ENCODE measurements around the gene FSCN2.

Gene FSCN2

DNA sequence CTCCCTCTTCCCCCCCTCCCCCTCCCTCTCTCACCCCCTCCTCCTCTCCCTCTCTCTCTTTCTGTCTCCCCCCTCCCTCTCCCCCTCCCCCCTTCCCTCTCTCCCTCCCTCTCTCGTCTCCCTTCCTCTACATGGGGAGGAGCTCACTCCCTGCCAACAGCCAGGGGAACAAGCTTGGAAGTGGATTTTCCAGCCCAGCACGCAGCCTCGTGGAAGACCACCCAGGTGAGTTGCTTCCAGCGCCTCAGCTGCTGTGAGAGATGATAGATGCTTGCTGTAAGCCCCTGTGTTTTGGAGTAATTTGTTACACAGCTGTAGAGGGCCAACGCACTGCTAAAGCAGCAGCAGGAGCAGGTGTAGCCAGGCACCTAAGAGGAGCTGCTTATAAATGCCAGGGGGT is 36.4 kb upstream of the FSCN2 start:
- no peak for FAIRE-seq

DNA sequence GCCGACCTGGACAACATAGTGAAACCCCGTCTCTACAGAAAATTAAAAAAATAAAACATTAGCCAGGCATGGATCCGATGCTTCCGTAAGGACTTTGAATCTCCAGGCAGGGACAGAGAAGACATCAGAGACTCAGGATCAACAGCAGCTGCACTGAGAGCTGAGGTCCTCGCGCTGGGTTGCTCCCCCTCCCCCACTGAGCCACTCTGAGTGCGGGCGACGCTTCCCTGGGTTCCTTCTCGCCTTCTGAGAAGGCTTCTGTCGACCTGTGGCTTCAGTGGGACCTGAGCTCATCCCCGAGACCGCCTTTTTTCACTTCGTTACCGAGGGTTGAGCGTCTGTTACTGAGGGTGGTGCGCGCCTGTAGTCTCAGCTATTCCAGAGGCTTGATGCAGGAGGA is 36.0 kb upstream of the FSCN2 start:
- no peak for FAIRE-seq

DNA sequence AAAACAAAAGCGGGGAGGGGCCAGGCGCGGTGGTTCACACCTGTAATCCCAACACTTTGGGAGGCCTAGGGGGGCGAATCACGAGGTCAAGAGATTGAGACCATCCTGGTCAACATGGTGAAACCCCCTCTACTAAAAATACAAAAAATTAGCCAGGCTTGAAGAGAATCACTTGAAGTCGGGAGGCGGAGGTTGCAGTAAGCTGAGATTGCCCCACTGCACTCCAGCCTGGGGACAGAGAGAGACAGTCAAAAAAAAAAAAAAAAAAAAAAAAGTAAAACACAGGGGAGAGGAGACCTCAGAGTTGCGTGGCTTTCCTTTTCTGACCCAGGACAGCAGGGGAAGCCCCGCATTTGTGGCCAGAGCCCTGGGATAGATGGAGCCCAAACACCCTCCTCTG is 35.5 kb upstream of the FSCN2 start:
- no peak for FAIRE-seq

DNA sequence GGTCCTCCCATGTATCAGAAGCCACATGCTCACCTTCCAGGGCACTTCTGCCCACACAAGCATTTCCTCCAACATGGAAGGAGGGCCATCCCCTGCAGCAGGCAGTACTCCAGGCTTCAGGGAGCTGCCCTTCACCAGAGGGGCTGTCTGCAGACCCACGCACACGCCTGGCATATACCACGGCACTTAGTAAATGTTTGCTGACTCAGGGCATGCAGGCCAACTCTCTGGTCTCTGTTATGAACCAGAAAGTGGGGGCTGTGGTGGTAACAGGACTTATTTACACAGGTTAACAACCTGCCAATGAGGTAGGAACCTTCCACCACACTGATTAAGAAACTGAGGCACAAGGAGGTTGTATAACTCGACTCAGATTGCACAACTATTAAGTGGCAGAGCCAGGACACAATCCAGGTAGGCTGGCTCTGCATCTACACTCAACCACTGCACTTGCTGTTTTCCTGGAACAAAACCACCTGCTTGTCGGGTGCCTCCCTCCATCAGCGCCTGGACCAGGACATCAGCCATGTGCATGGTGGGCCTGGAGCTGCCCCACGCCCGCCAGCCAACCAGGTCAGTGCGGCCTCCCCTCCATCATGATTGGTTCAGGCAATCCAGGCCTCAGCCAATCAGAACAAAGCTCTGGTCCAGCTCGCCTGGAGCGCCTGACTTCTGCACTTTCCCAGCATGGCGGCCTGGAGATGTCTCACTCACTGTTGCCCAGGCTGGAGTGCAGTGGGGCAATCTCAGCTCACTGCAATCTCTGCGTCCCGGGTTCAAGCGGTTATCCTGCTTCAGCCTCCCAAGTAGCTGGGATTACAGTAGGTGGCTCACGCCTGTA is 34.8 kb upstream of the FSCN2 start:
- FAIRE-seq, result no peak

DNA sequence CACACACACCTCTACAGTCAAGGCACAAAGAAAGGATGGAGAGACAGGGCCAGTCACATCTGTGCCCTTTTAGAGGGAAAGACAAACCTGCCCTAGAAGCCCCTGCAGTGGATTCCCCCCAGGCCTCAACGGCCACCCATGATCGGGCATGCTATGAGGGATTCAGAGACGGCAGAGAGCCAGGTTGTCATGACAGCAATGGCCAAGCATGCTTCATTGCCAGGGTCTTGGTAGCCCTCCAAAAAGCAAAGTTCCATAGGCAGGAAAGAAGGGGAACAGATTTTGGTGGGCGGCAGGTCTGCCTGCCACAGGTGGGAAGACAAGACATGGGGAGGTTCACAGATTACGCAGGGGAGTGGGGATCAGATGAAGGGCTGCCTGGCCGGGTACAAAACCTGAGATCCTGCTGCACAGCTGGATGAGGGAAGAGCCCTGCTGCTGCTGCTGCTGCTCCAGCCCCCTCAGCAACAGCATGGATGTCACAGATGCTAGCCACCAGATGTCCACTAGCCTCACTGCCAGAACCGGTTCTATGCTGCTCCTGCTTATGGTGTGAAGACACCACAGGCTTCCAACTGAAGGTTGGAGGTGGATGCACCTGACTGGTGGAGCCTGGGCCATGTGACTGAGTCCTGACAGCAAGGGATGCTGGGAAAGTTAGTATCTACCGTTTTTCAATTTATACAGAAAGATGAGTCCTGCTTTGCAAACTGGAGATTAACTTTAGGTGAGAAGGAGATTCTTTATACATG is 33.4 kb upstream of the FSCN2 start:
- no peak for FAIRE-seq

DNA sequence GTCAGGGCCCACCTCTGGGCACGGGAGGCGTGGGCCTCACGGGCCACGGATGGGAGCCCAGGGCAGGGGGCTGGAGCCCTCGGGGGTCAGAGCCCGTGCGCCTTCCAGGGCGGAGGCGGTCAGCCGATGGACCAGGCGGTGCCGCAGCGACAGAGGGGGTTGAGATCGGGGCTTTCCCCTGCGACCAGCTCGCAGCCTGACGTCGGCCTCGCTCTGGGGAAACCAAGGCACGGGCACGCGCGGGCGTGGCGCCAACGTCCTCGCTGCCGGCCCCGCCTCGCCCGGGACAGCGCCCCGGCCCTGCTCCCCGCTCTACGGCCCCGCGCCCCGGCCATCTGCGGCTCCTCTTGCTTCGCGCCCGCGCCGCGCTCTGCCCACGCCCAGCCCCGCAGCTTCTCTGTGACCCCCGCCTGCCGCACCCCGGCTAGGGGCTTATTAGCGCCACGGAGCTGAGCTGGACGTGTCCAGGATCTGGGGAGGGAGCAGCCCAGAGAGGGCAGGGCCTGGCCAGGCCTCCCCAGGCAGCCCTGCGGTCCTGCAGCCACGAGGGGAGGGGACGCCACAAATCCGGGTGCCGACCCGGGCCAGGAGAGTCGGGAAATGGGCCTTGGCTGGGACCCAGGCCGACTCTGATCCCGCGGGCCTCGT is 29.1 kb upstream of the FSCN2 start:
- no peak for FAIRE-seq

DNA sequence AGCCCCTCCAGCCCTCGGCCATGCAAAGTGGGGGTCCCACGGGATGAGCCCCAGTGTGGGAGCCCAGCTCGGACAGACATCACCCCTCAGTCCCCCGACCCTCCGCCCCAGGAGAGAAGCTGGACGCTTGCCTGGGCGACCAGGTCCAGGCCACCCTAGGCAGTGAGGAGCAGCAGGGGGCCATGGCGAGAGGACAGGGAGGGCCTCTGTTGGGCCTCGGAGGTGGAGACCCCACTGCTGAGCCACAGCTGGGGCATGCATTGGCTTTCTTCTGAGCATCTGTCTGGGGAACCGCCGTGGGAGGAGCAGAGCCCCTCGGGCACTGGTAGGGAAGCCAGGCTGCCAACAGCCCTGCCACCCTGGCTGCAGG is 28.6 kb upstream of the FSCN2 start:
- no peak for FAIRE-seq

DNA sequence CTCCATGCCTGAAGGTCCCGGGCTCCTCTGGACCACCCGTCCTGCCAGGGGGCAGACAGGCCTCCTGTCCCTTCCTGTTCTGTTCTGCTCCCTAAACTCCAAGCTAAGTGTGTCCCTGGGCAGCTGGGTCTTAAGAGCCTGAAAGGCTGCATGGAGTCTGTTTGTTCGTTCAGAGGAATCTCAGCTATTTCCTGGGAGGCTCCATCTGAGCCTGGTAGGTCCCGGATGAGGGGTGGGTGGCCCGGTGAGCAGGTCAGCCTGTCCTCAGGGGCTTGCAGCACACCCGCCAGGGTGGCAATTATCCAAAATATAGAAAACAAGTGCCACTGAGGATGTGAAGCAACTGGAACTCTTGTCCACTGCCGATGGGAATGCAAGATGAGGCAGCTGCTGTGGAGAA is 28.1 kb upstream of the FSCN2 start:
- no peak for FAIRE-seq

DNA sequence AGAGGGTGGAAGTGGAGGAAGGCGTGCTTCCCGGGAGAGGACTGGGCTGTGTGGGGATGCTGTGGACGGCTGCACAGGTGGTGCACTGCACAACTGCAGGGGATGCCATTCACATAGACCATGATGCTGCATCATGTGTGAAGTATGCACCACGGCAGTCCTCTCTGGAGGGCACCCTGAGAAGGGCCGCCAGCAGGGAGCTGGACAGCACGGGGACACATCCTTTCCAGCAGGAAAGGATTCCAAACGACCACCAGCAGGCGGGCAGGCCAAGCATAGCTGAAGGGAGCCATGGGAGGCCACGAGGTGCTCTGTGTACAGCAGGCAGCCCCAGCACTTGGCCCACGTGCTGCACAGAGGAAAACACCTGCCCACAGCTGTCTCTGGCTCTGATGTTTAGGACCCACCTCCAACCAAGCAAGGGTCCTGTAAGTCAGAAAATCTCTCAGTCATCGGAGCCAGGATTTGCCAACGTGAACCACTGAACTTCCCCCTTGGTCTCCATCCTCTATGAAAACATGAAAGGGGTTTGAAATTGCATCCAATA is 25.6 kb upstream of the FSCN2 start:
- FAIRE-seq, result no peak

DNA sequence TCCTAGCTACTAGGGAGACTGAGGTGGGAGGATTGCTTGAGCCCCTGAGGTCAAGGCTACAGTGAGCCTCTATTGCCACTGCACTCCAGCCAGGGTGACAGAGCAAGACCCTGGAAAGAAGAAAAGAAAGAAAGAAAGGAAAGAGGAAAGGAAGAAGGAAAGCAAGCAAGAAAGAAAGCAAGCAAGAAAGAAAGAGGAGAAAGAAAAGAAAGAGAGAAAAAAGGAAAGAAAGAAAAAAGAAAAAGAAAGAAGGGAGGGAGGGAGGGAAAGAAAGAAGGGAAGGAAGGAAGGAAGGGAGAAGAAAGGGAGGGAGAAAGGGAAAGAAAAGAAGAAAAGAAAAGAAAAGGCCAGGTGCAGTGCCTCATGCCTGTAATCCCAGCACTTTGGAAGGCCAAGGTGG is 24.6 kb upstream of the FSCN2 start:
- no peak for FAIRE-seq

DNA sequence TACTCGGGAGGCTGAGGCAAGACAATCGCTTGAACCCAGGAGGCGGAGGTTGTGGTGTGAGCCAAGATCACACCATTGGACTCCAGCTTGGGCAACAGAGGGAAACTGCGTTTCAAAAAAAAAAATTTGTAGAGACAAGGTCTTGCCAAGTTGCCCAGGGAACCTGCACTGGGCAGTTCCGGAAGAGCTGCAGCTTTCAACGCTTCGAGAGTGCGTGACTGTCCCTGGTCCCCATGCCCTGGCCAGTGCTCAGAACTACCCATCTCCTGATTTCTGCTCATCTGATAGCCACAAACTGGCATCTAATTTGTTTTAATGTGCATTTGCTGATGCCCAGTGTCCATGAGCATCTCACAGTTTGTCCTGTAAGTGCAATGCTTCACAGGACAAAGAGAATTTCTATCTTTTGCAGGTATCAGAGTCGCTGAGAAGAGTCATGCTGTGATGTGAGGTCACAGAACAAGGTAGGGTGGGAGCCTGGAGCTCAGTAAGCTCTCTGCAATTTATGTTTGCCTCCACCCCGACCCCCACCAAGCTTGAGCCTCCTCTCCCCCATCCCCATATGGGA is 19.5 kb upstream of the FSCN2 start:
- no peak for FAIRE-seq

DNA sequence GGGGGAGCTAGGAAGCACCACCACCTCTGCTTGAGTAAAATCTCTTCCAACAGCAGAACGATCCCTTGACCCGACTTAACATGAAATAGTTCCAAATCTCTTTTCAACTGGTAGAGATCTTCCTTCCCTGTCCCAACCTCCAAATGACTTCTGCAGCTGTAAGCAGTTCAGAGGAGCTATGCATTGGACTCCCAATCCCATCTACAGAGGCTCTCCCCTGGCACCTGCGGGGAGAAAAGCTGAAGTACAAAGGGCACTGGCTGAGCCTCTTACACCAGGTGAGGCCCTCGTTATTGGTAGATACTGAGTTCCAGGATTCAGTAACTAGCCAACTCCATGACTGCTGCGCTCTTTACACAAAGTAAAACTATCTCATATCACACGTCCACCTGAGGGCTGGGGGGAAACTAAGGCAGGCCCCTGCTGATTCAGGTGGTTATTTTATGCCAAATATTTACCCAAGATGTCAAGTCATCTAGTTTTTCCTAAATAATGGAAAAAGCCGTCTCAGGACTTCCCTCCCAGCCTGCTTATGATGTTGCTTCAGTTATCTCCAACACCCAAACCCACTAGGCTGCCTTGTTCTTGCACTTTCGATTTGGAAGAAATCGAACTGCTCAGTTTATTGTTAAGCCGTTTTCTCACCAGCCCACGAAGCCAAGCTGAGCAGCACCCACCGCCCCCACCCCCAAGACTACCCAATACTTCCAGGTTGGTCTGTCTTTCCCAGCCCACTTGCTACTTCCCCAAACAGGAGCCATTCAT is 18.8 kb upstream of the FSCN2 start:
- FAIRE-seq, result no peak

DNA sequence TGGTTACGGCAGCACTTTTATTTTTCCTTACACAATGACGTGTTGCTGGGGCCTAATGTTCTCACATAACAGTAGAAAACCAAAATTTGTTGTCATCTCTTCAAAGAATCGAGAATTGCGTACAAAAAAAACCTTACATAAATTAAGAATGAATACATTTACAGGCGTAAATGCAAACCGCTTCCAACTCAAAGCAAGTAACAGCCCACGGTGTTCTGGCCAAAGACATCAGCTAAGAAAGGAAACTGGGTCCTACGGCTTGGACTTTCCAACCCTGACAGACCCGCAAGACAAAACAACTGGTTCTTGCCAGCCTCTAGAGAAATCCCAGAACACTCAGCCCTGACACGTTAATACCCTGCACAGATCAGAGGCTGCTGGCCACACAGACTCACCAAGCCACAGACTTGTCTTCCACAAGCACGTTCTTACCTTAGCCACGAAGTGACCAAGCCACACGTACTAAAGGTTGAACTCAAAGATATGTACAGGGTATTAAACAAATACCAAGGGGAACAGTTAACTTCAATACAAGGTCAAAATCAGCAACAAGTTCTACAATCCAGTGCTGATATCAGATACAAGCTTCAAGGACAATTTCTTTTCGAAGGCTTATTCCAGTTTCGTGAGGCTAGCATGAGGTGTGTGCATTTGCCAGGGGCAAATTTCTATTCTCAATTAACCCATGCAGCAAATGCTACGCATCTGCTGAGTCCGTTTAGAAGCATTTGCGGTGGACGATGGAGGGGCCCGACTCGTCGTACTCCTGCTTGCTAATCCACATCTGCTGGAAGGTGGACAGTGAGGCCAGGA is 18.0 kb upstream of the FSCN2 start:
- FAIRE-seq, result no peak

DNA sequence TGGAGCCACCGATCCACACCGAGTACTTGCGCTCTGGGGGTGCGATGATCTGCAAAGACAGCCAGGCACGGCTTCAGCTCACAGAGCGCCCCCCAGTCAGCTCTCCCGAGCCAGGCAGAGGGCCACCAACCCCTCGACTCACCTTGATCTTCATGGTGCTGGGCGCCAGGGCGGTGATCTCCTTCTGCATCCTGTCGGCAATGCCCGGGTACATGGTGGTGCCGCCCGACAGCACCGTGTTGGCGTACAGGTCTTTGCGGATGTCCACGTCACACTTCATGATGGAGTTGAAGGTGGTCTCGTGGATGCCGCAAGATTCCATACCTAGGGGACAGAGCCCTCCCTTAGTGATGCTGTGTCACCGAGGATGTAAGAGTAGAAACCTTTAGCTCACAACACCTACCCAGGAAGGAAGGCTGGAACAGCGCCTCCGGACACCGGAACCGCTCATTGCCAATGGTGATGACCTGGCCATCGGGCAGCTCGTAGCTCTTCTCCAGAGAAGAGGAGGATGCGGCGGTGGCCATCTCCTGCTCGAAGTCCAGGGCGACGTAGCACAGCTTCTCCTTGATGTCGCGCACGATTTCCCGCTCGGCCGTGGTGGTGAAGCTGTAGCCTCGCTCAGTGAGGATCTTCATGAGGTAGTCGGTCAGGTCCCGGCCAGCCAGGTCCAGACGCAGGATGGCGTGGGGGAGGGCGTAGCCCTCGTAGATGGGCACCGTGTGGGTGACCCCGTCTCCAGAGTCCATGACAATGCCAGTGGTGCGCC is 17.2 kb upstream of the FSCN2 start:
- FAIRE-seq, result no peak

DNA sequence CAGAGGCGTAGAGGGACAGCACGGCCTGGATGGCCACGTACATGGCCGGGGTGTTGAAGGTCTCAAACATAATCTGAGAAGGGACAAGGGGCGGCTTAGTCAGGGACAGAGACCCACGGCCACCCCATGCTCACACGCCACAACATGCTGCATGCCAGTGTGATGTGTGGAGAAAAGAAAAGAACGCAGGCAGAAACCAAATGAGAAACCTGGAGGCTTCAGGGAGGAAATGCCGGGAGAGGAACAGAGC is 16.7 kb upstream of the FSCN2 start:
- FAIRE-seq, result no peak

DNA sequence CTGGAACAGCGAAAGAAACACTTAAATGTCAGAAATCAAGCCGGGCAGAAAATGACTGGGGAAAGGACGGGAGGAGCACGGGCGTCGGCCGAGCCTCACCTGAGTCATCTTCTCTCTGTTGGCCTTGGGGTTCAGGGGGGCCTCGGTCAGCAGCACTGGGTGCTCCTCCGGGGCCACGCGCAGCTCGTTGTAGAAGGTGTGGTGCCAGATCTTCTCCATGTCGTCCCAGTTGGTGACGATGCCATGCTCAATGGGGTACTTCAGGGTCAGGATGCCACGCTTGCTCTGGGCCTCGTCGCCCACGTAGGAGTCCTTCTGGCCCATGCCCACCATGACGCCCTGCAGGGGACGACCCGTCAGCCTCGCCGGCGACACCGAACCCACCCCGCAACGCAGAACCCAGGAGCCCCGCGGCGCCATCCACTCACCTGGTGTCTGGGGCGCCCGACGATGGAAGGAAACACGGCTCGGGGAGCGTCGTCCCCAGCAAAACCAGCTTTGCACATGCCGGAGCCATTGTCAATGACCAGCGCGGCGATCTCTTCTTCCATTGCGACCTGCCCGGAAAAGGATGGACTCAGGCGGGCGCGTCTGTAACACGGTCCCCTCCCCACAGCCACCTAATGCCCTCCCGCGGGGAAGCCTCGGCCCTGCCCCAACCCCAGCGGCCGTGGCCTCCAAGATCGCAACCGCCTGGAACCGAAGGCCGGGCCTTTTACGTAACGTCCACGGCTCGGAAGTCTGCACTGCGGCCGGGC is 16.2 kb upstream of the FSCN2 start:
- FAIRE-seq, result no peak

DNA sequence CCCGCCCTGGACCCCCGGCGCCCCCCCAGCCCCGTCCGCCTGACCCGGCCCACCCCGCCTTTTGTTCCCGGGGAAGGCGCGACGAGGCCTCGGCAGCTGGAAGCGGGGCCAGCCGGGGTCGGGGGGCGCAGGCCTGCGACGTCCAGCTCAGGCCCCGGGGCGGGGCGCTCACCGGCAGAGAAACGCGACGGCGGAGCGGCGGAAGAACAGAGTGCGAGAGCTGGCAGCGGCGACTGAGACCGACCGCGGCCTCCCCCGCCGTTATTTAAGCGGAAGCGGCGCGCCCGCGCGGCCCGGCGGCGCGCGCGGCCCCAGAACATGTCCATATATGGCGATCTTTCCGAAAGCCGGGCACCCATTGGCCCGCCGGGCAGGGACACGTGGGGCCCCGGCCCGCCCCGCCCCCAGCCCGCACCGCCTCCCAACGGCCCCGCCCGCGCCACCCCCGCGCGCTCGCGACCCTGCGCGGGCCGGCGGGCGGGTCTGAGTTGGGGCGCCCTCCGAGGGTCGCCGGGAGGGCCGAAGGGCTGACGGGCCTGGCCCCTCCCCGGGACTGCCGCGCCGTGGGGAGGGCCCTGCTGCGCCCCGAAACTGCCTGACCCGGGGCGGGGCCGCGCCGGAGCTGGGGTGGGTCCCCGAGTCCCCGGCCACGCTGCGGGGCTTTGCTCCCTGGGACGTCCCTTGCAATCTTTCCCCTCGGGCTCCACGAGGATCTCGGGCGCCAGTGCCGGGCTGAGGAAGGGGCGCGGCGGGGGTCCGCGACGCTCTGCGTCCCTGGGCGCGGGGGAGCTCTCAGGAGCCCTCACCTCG is 15.4 kb upstream of the FSCN2 start, which contains the start of gene ACTG1:
TSS of gene ACTG1 (minus strand) at position 238 of the 810 bp plus-strand sequence. CDS start 445 bp downstream, outside the sequence.
- no peak for FAIRE-seq

DNA sequence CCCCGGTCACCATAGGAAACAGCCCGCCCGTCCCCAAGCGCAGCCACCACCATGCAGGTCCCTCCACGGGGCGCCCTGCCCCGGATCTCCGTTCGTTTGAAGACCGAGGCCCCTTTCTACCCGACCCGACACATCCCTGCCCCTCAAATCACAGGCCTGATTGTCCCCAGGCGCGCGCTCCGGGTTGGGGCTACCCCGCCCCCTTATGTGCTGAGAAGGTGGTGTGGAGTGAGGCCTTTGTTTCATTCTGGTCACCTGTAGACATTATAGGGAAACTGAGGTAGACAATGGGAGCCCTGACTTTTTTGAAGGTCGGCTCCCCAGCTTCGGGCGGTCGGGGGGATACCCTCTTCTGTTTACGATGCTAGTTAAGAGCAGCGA is 14.8 kb upstream of the FSCN2 start:
- no peak for FAIRE-seq

Data from endometrium (tissue), 2 donors.